22Rv1 (cell line): ENCODE measurements around the gene MYRIP.
"Not testable (repeated sequence)": the region's sequence is repeated elsewhere in the genome, so short reads cannot be mapped to it uniquely, and the experiment has no call there.

Source experiments
- CTCF ChIP-seq: fragments of 450-650 bp; IDR thresholded peaks from 2 replicates; pipeline ENCODE4 v1.5.1; 2017; ENCODE audit warnings: mild to moderate bottlenecking
- ZFX ChIP-seq: fragments of 450-650 bp; IDR thresholded peaks from 2 replicates; pipeline ENCODE4 v1.6.1; 2017; ENCODE audit warnings: antibody characterized with exemption, borderline replicate concordance

- not testable (repeated sequence) for TF ChIP-seq CTCF, ZFX
Measured at GRCh38 chr3:40084424-40084823, 275.0 kb downstream of the MYRIP start.
